Kidney epithelial cell (primary cell): Measurements from ENCODE around the gene DDX60. TPM values are rescaled to one million over a fixed set of nuclear protein-coding genes. Genes with fewer than 3 reads are reported as not detected.

ENCODE experiments used
- DNase-seq: peaks from one replicate; pipeline ENCODE4 v3.0.0-alpha.2; 2010; ENCODE audit warnings: low read depth
- H3K27me3 ChIP-seq: 2 replicates; pipeline ENCODE4 v1.6.0; 2011; ENCODE audit warnings: low read length; ENCODE audit not compliant: control insufficient read depth, insufficient read depth
- H3K36me3 ChIP-seq: 2 replicates; pipeline ENCODE4 v1.5.1; 2011; ENCODE audit warnings: low read length; ENCODE audit not compliant: control insufficient read depth, insufficient read depth
- H3K4me3 ChIP-seq: 2 replicates; pipeline ENCODE4 v1.5.1; 2011; ENCODE audit warnings: low read depth, mild to moderate bottlenecking, control low read depth, low read length
- total RNA-seq: library from RNA; depleted of rRNA; stranded (reverse); fragments of >200 nt; gene quantifications from 2 replicates; pipeline ENCODE4 v1.2.3, GENCODE V29; 2015
- TF ChIP-seq, protein P1 (sequence below): IDR thresholded peaks from 2 replicates; pipeline ENCODE4 v1.5.1; 2011; ENCODE audit warnings: mild to moderate bottlenecking, moderate library complexity, low read length, control low read depth, inconsistent platforms; ENCODE audit not compliant: insufficient read depth, poor library complexity, severe bottlenecking

DDX60 gene
- total RNA-seq, 1 donor from 2014 or later = 28.3 TPM

DNA sequence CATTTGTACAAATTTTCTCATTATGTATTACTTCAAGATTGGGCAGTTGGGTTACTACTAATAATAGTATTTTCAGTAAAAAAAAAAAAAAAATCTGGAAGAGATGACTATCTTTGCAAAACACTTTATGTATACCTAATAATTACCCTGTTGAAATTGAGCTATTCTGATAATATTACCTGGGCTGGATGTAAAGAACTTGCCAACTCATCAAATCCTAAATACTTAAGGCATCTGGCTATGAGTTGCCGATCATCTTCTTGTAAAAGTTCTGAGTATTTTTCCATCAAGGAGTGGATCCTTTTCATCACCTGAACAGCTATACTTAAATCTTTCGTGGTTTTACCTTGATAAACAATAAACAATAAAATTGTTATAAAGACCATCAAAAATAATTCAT, 42.7 kb downstream of the DDX60 start:
- TF ChIP-seq, protein P1, sequence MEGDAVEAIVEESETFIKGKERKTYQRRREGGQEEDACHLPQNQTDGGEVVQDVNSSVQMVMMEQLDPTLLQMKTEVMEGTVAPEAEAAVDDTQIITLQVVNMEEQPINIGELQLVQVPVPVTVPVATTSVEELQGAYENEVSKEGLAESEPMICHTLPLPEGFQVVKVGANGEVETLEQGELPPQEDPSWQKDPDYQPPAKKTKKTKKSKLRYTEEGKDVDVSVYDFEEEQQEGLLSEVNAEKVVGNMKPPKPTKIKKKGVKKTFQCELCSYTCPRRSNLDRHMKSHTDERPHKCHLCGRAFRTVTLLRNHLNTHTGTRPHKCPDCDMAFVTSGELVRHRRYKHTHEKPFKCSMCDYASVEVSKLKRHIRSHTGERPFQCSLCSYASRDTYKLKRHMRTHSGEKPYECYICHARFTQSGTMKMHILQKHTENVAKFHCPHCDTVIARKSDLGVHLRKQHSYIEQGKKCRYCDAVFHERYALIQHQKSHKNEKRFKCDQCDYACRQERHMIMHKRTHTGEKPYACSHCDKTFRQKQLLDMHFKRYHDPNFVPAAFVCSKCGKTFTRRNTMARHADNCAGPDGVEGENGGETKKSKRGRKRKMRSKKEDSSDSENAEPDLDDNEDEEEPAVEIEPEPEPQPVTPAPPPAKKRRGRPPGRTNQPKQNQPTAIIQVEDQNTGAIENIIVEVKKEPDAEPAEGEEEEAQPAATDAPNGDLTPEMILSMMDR = no peak
- Histone ChIP-seq H3K27me3 (no peaks in the 10 kb centered on the region), H3K4me3 (no peak overlapping the region), H3K36me3 (no peaks in the 10 kb centered on the region)
- DNase-seq = no peak

DNA sequence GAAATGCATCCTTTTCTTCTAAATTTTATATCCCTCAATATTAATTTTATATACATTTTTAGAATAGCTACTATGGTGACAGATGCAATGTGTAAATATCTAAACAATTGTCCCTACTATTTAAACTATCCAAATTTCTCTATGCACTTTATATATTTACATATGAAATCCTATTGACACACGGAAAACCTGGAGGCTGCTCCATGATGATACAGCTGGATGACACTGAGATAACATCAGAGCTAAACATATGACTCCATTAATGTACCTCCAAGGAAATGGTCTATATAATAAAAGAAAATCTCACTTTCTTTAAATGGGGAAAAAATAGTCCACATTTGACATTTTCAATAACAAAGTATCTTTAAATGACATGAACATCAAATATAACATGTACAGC, 43.7 kb downstream of the DDX60 start:
- H3K27me3 ChIP-seq = no peaks in the 10 kb centered on the region
- no peaks in the 10 kb centered on the region for H3K36me3 ChIP-seq
- no peak for DNase-seq
- TF ChIP-seq, protein P1 = no peak
- H3K4me3 ChIP-seq = no peak overlapping the region

DNA sequence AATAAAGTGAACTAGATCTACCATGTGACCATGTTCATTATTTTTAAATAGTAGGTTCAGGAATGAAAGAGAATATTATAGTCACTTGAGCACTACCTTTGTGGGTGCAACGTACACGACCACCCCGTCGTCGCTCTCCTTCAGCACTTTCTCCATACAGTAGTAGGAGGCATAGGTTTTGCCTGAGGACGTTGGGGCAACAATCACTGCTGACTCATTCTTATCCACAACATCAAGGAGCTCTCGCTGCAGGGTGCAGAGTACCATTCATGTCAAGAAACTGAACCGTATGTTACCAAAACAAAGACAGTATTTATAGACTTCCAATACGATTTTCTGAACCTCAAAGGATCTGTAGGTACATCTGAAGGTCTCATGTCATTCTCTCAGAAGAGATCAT, 44.7 kb downstream of the DDX60 start:
- no peak for DNase-seq

DNA sequence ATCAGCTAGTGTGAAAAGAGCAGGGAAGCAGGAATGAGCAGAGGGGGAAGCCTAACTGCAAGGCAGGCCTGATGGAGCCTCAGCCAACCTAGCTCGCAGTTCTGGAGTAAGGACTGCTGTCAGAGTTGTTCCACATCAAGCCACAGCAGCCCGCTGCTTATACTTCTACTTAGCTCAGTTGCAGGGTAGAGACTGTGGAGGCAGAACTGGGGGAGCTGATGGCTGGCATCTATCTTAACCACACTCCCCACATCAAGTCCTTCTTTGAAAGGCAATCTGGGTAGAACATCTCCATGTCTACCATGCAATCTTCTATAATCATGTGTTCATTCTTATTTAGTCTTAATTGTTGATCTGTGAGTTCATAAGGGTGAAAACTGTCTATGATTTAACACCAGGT, 46.1 kb downstream of the DDX60 start:
- Histone ChIP-seq H3K36me3 (no peaks in the 10 kb centered on the region), H3K27me3 (no peaks in the 10 kb centered on the region), H3K4me3 (no peak overlapping the region)
- DNase-seq = no peak
- TF ChIP-seq, protein P1 = no peak

More for the DNA sequence above, 44.7 kb downstream of the DDX60 start:
- Histone ChIP-seq H3K36me3 (no peaks in the 10 kb centered on the region), H3K27me3 (no peaks in the 10 kb centered on the region), H3K4me3 (no peak overlapping the region)
- TF ChIP-seq, protein P1 = no peak

DNA sequence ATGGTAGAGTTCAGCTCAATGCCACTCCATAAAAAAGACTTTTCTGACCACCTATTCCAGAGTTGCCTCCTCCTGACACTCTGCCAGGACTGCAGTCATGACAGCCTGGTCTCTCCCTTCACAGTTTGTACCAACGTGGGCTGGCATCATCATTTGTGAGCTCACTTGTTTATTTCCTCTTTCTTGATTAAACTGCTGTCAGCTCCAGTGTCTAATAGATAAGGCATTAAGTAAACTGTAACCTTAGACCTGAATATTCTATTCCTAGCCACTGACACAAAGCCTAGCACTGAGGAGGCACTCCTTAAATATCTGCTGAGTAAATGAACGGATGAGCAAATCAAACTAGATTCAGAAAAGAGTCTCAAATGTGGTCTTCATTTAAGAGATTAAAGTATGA, 48.7 kb downstream of the DDX60 start:
- H3K27me3 ChIP-seq = no peaks in the 10 kb centered on the region
- DNase-seq = no peak
- no peak overlapping the region for H3K4me3 ChIP-seq
- TF ChIP-seq, protein P1 = no peak
- H3K36me3 ChIP-seq = no peaks in the 10 kb centered on the region

DNA sequence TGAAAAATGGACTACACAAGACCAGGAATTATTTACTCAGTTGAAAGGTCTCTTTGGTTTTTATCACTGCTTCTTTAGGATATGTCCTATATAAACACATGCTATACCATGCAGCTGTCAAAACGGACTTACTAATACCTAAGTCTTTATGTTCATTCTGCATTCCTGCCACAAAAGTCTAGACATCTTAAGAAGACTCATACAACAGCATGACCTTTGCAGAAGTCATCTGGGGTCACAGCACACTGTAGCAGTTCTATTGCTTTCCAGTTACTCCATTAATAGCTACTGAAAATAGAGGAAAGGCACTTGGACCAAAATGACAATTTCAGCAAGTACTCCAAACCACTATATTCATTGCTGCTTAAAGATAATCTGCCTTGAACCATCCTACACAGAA, 53.2 kb downstream of the DDX60 start:
- no peak for DNase-seq
- no peak overlapping the region for H3K4me3 ChIP-seq
- no peaks in the 10 kb centered on the region for H3K27me3 ChIP-seq
- TF ChIP-seq, protein P1 = no peak
- peaks cover 2% of the 10 kb centered on the region for H3K36me3 ChIP-seq
